ENCODE results near the gene ATG13. TPM values are rescaled to one million over a fixed set of nuclear protein-coding genes. Genes with fewer than 3 reads are reported as not detected.
A peak's percentile ranks its signal among the peaks of the same experiment; 100 is the strongest.

ATG13 gene
- total and polyA plus RNA-seq, 4 donors: 36.3 to 49.9 (median 41.2) TPM

DNA sequence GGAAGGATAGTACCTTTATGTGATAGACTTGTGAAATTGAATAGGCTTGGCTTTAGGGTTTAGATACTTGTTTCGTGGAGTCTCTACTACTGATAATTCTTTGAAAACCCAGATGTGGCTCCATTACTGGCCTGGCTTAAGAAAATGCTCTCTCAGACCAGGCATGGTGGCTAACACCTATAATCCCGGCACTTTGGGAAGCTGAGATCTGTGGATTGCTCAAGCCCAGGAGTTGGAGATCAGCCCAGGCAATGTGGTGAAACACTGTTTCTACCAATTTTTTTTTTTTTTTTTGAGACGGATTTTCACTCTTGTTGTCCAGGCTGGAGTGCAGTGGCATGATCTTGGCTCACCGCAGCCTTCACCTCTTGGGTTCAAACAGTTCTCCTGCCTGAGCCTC, 40.9 kb downstream of the ATG13 start:
- Histone ChIP-seq H3K27me3 (ENCODE audit: control insufficient read depth in 4 of 4, insufficient read depth in 4 of 4, low read length in 3 of 4) (no peaks in the 10 kb centered on the region), H3K4me1 (ENCODE audit: control insufficient read depth in 4 of 4, insufficient read depth in 4 of 4, low read length in 3 of 4) (peaks cover 0 to 8% (median 2%) of the 10 kb centered on the region in 4 donors), H3K36me3 (ENCODE audit: control insufficient read depth in 4 of 4, insufficient read depth in 3 of 4, low read depth in 1 of 4, low read length in 3 of 4) (peaks cover 9 to 63% (median 49%) of the 10 kb centered on the region in 4 donors), H3K4me3 (ENCODE audit: low read depth in 1 of 3, low read length in 3 of 3) (no peak overlapping the region), H3K9ac (ENCODE audit: low read depth in 1 of 2, low read length in 2 of 2) (no peak overlapping the region), H3K9me3 (ENCODE audit: control insufficient read depth in 4 of 4, low read length in 3 of 4) (no peaks in the 10 kb centered on the region), H3K27ac (ENCODE audit: low read depth in 1 of 2, low read length in 2 of 2) (peak overlapping the region; percentile 31 to 33)
- TF ChIP-seq RXRA (IDR thresholded peaks at IDR 0.05) (peak; percentile 40 to 53), TAF1 (conservative IDR thresholded peaks at IDR 0.05) (no peak), GABPA (IDR thresholded peaks at IDR 0.05 in 1 of 2, conservative IDR thresholded peaks at IDR 0.05 in 1 of 2) (no peak), RAD21 (IDR thresholded peaks at IDR 0.05) (peak in 1 of 2 donors; percentile 40), JUND (IDR thresholded peaks at IDR 0.05) (no peak), YY1 (IDR thresholded peaks at IDR 0.05) (peak; percentile 26), FOXA1 (IDR thresholded peaks at IDR 0.05) (no peak), EGR1 (IDR thresholded peaks at IDR 0.05; ENCODE audit: low read depth in 2 of 2) (no peak), HNF4G (IDR thresholded peaks at IDR 0.05) (no peak), HNF4A (conservative IDR thresholded peaks at IDR 0.05) (peak; percentile 29 to 53), SP1 (IDR thresholded peaks at IDR 0.05) (no peak), NR2F2 (IDR thresholded peaks at IDR 0.05) (no peak), FOXA2 (IDR thresholded peaks at IDR 0.05) (no peak)
- TF ChIP-seq, protein P1, sequence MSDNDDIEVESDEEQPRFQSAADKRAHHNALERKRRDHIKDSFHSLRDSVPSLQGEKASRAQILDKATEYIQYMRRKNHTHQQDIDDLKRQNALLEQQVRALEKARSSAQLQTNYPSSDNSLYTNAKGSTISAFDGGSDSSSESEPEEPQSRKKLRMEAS (IDR thresholded peaks at IDR 0.05): no peak
- TF ChIP-seq, protein P2, sequence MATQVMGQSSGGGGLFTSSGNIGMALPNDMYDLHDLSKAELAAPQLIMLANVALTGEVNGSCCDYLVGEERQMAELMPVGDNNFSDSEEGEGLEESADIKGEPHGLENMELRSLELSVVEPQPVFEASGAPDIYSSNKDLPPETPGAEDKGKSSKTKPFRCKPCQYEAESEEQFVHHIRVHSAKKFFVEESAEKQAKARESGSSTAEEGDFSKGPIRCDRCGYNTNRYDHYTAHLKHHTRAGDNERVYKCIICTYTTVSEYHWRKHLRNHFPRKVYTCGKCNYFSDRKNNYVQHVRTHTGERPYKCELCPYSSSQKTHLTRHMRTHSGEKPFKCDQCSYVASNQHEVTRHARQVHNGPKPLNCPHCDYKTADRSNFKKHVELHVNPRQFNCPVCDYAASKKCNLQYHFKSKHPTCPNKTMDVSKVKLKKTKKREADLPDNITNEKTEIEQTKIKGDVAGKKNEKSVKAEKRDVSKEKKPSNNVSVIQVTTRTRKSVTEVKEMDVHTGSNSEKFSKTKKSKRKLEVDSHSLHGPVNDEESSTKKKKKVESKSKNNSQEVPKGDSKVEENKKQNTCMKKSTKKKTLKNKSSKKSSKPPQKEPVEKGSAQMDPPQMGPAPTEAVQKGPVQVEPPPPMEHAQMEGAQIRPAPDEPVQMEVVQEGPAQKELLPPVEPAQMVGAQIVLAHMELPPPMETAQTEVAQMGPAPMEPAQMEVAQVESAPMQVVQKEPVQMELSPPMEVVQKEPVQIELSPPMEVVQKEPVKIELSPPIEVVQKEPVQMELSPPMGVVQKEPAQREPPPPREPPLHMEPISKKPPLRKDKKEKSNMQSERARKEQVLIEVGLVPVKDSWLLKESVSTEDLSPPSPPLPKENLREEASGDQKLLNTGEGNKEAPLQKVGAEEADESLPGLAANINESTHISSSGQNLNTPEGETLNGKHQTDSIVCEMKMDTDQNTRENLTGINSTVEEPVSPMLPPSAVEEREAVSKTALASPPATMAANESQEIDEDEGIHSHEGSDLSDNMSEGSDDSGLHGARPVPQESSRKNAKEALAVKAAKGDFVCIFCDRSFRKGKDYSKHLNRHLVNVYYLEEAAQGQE (IDR thresholded peaks at IDR 0.05): no peak
- TF ChIP-seq, protein P3, sequence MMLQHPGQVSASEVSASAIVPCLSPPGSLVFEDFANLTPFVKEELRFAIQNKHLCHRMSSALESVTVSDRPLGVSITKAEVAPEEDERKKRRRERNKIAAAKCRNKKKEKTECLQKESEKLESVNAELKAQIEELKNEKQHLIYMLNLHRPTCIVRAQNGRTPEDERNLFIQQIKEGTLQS (IDR thresholded peaks at IDR 0.05): no peak
- TF ChIP-seq, protein P4, sequence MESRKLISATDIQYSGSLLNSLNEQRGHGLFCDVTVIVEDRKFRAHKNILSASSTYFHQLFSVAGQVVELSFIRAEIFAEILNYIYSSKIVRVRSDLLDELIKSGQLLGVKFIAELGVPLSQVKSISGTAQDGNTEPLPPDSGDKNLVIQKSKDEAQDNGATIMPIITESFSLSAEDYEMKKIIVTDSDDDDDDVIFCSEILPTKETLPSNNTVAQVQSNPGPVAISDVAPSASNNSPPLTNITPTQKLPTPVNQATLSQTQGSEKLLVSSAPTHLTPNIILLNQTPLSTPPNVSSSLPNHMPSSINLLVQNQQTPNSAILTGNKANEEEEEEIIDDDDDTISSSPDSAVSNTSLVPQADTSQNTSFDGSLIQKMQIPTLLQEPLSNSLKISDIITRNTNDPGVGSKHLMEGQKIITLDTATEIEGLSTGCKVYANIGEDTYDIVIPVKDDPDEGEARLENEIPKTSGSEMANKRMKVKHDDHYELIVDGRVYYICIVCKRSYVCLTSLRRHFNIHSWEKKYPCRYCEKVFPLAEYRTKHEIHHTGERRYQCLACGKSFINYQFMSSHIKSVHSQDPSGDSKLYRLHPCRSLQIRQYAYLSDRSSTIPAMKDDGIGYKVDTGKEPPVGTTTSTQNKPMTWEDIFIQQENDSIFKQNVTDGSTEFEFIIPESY (IDR thresholded peaks at IDR 0.05): no peak
- TF ChIP-seq, protein P5, sequence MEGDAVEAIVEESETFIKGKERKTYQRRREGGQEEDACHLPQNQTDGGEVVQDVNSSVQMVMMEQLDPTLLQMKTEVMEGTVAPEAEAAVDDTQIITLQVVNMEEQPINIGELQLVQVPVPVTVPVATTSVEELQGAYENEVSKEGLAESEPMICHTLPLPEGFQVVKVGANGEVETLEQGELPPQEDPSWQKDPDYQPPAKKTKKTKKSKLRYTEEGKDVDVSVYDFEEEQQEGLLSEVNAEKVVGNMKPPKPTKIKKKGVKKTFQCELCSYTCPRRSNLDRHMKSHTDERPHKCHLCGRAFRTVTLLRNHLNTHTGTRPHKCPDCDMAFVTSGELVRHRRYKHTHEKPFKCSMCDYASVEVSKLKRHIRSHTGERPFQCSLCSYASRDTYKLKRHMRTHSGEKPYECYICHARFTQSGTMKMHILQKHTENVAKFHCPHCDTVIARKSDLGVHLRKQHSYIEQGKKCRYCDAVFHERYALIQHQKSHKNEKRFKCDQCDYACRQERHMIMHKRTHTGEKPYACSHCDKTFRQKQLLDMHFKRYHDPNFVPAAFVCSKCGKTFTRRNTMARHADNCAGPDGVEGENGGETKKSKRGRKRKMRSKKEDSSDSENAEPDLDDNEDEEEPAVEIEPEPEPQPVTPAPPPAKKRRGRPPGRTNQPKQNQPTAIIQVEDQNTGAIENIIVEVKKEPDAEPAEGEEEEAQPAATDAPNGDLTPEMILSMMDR (IDR thresholded peaks at IDR 0.05; ENCODE audit: low read depth, low read length, missing input control): no peak
- no peak for DNase-seq (ENCODE audit: low spot score)
- WGBS: 48% methylated on average over 4 of the region's 4 CpGs

Data from liver (tissue), 9 donors.